AG09319 (cell line): ENCODE measurements around the gene GGNBP2.
"Not testable (repeated sequence)": the region's sequence is repeated elsewhere in the genome, so short reads cannot be mapped to it uniquely, and the experiment has no call there.

Source experiments
- DNase-seq: peaks from one replicate; pipeline ENCODE4 v3.0.0-alpha.2; 2010; ENCODE audit warnings: low read depth; ENCODE audit errors: extremely low read depth
- TF ChIP-seq, protein P1 (sequence below): IDR thresholded peaks from 2 replicates; pipeline ENCODE4 v1.5.1; 2011; ENCODE audit warnings: low read depth, mild to moderate bottlenecking, inconsistent platforms, low read length, moderate library complexity

Gene GGNBP2

GRCh38 chr17:36602924-36603384 is 58.2 kb downstream of the GGNBP2 start:
- TF ChIP-seq, protein P1, sequence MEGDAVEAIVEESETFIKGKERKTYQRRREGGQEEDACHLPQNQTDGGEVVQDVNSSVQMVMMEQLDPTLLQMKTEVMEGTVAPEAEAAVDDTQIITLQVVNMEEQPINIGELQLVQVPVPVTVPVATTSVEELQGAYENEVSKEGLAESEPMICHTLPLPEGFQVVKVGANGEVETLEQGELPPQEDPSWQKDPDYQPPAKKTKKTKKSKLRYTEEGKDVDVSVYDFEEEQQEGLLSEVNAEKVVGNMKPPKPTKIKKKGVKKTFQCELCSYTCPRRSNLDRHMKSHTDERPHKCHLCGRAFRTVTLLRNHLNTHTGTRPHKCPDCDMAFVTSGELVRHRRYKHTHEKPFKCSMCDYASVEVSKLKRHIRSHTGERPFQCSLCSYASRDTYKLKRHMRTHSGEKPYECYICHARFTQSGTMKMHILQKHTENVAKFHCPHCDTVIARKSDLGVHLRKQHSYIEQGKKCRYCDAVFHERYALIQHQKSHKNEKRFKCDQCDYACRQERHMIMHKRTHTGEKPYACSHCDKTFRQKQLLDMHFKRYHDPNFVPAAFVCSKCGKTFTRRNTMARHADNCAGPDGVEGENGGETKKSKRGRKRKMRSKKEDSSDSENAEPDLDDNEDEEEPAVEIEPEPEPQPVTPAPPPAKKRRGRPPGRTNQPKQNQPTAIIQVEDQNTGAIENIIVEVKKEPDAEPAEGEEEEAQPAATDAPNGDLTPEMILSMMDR = peak; percentile 85
- DNase-seq = no peak

DNA sequence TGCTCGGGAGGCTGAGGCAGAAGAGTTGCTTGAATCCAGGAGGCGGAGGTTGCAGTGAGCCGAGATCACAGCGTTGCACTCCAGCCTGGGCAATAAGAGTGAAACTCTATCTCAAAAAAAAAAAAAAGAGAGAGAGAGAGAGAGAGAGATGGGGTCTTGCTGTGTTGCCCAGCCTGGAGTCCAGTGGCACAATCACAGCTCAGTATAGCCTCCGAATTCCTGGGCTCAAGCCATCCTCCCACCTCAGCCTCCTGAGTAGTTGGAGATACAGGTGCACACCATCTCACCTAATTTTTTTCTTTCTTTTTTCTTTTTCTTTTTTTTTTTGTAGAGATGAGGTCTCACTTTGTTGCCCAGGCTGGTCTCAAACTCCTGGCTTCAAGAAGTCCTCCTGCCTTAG is 60.3 kb downstream of the GGNBP2 start:
- DNase-seq = not testable (repeated sequence)

- DNase-seq = no peak
These were observed 63.6 kb downstream of the GGNBP2 start for GRCh38 chr17:36608280-36608679.

GRCh38 chr17:36608794-36609497 is 64.2 kb downstream of the GGNBP2 start:
- TF ChIP-seq, protein P1 = peak; percentile 59
- no peak for DNase-seq

More at GRCh38 chr17:36608280-36608679, 63.6 kb downstream of the GGNBP2 start:
- TF ChIP-seq, protein P1 = no peak

DNA sequence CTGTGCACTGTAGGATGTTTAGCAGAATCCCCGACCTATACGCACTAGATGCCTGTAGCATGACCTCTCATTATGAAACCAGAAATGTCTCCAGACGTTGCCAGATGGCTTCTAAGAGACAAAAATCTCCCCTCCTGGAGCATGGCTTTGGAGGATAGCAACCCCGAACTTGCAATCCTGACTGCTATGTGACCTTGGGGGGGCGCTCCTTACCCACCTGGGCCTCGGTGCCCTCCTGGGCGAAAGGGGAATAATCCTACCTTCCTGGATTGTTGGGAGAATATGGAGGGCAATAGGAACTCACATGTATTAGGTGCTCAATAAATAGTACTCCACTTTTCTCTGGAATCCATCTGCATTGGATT is 64.8 kb downstream of the GGNBP2 start:
- no peak for DNase-seq
- TF ChIP-seq, protein P1 = no peak

GRCh38 chr17:36610474-36610873 is 65.8 kb downstream of the GGNBP2 start:
- TF ChIP-seq, protein P1 = no peak

DNA sequence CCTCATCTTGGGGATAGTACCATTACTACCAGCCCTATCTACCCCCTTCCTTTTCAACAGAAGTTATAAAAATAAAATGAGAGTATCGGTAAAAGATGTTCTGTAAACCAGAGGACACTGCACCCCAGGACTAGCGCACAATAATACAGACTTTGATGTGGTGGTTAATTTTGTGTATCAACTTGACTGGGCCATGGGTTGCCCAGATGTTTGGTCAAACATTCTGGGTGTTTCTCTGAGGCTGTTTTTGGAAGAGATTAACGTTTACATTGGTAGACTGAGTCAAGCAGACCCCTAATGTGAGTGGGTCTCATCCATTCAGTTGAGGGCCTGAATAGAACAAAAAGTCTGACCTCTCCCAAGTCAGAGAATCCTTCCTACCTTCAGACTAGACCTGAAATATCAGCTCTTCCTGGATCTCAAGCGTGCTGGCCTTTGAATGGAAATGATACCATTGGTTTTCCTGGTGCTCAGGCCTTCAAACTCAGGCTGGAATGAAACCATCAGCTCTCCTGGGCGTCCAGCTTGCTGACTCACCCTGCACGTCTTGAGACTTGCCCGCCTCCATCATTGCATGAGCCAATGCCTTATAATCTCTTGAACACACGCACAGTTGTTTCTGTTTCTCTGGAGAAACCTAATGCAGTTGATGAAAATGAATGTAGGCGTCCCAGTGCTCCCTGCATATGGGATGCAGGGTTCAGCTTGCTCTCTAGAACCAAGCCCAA is 66.8 kb downstream of the GGNBP2 start:
- TF ChIP-seq, protein P1 = no peak
- peak; percentile 84 for DNase-seq

More at GRCh38 chr17:36610474-36610873, 65.8 kb downstream of the GGNBP2 start:
- no peak for DNase-seq
